ENCODE data around the gene PIP4P1. TPM values are rescaled to one million over a fixed set of nuclear protein-coding genes. Genes with fewer than 3 reads are reported as not detected.

PIP4P1 gene
- total and polyA plus RNA-seq, 9 of the 15 experiments (the other 6 are each of a cell fraction or from before 2014, with no cell fraction given) = 5.3 to 20.9 (median 10.7) TPM

DNA sequence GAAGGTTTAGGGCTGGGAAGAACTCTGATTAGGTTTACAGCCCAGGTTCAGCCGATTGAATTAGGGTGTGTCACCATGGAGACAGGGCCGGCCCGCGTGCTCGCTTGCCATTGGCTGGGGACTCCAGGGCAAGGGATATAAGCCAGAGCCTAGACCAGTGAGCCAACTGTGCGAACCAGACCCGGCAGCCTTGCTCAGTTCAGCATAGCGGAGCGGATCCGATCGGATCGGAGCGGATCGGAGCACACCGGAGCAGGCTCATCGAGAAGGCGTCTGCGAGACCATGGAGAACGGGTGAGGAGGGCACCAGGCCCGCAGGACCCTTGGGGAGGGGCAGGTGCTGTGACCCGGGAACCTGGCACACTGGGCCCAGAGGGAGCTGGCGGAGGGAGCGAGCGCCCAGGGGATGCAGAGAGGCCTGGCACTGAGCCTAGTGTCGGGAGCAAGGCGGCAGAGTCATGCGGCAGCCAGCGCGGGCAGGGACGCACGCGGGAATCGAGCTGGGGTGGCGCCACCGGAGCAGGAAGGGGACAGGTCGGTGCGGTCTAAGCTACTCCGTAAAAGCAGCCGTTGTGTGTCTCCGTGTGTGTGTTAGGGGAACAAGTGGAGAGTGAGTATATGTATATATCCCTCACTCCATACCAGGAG is 8.1 kb upstream of the PIP4P1 start, which contains the start of gene PNP (continued):
- TF ChIP-seq RFX1 (IDR thresholded peaks at IDR 0.05) = peak; percentile 94
- peak; percentile 91 for TF ChIP-seq TAF1 (IDR thresholded peaks at IDR 0.05; ENCODE audit: control insufficient read depth, extremely low read depth, insufficient read depth, low read length, severe bottlenecking)
- peak; percentile 100 for TF ChIP-seq RBFOX2 (IDR thresholded peaks at IDR 0.05; ENCODE audit: low read depth, low read length)
- no peak for TF ChIP-seq RBM34 (IDR thresholded peaks at IDR 0.05; ENCODE audit: borderline replicate concordance, insufficient read depth, low read length)
- TF ChIP-seq ZMIZ1 (IDR thresholded peaks at IDR 0.05; ENCODE audit: low read depth in 2 of 2, low read length in 2 of 2) = peak in 1 of 2 experiments; percentile 37; a peak in 1 of 4 replicates
- peak; percentile 27 to 73; a peak in 3 of 4 replicates for TF ChIP-seq NONO (IDR thresholded peaks at IDR 0.05; ENCODE audit: low read depth in 2 of 2, low read length in 1 of 2)
- peak; percentile 60; the same call in 1 of the 2 replicates for TF ChIP-seq CTBP1 (IDR thresholded peaks at IDR 0.05; ENCODE audit: borderline replicate concordance)
- TF ChIP-seq, protein P1, sequence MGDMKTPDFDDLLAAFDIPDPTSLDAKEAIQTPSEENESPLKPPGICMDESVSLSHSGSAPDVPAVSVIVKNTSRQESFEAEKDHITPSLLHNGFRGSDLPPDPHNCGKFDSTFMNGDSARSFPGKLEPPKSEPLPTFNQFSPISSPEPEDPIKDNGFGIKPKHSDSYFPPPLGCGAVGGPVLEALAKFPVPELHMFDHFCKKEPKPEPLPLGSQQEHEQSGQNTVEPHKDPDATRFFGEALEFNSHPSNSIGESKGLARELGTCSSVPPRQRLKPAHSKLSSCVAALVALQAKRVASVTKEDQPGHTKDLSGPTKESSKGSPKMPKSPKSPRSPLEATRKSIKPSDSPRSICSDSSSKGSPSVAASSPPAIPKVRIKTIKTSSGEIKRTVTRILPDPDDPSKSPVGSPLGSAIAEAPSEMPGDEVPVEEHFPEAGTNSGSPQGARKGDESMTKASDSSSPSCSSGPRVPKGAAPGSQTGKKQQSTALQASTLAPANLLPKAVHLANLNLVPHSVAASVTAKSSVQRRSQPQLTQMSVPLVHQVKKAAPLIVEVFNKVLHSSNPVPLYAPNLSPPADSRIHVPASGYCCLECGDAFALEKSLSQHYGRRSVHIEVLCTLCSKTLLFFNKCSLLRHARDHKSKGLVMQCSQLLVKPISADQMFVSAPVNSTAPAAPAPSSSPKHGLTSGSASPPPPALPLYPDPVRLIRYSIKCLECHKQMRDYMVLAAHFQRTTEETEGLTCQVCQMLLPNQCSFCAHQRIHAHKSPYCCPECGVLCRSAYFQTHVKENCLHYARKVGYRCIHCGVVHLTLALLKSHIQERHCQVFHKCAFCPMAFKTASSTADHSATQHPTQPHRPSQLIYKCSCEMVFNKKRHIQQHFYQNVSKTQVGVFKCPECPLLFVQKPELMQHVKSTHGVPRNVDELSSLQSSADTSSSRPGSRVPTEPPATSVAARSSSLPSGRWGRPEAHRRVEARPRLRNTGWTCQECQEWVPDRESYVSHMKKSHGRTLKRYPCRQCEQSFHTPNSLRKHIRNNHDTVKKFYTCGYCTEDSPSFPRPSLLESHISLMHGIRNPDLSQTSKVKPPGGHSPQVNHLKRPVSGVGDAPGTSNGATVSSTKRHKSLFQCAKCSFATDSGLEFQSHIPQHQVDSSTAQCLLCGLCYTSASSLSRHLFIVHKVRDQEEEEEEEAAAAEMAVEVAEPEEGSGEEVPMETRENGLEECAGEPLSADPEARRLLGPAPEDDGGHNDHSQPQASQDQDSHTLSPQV (IDR thresholded peaks at IDR 0.05) = 0 out of 2 replicates have a peak, but pooled peaks have one; percentile 14
- TF ChIP-seq MYC (IDR thresholded peaks at IDR 0.05; ENCODE audit: low read depth, low read length) = peak; percentile 29; the same call in 1 of the 2 replicates
- peak; percentile 48; the same call in 1 of the 2 replicates for TF ChIP-seq MYC (CRISPR knock-in tag; IDR thresholded peaks at IDR 0.05; ENCODE audit: borderline replicate concordance, low read depth)
- 0 out of 2 replicates have a peak, but pooled peaks have one; percentile 57 for TF ChIP-seq THRAP3 (IDR thresholded peaks at IDR 0.05; ENCODE audit: borderline replicate concordance)
- no peak for TF ChIP-seq MAFG (tag; conservative IDR thresholded peaks at IDR 0.05)
- no peak for TF ChIP-seq PHB2 (IDR thresholded peaks at IDR 0.05; ENCODE audit: low read depth)
- TF ChIP-seq TRIM24 (IDR thresholded peaks at IDR 0.05) = 0 out of 4 replicates have a peak, but pooled peaks of 1 of the 2 experiments have one; percentile 36
- TF ChIP-seq ELF4 (CRISPR knock-in tag; IDR thresholded peaks at IDR 0.05) = no peak
- TF ChIP-seq POLR2A (conservative IDR thresholded peaks at IDR 0.05) = peak; percentile 99
- TF ChIP-seq ZNF586 (CRISPR knock-in tag; conservative IDR thresholded peaks at IDR 0.05) = no peak
